H9 (cell line): ENCODE measurements around the gene DHRS2. TPM values are rescaled to one million over a fixed set of nuclear protein-coding genes. Genes with fewer than 3 reads are reported as not detected.

Source experiments
- DNase-seq: peaks from one replicate; pipeline ENCODE4 v3.0.0-alpha.2; 2017
- H2AFZ ChIP-seq: one replicate; pipeline ENCODE4 v1.6.1; 2013; ENCODE audit warnings: mild to moderate bottlenecking, low read length, control low read depth, moderate library complexity
- H2AK5ac ChIP-seq: 2 replicates; pipeline ENCODE4 v1.6.1; 2013; ENCODE audit warnings: low read length, control low read depth, mixed read lengths; ENCODE audit not compliant: insufficient read length
- H2BK120ac ChIP-seq: one replicate; pipeline ENCODE4 v1.6.1; 2013; ENCODE audit warnings: low read depth, mild to moderate bottlenecking, low read length, control low read depth, inconsistent platforms; ENCODE audit not compliant: poor library complexity, severe bottlenecking
- H2BK12ac ChIP-seq: 2 replicates; pipeline ENCODE4 v1.6.1; 2013; ENCODE audit warnings: low read length, control low read depth, mixed read lengths, low read depth; ENCODE audit not compliant: insufficient read length
- H2BK15ac ChIP-seq: 2 replicates; pipeline ENCODE4 v1.6.1; 2013; ENCODE audit warnings: low read depth, low read length, control low read depth
- H2BK20ac ChIP-seq: one replicate; pipeline ENCODE4 v1.6.1; 2013; ENCODE audit warnings: low read depth, mild to moderate bottlenecking, low read length, control low read depth, inconsistent platforms; ENCODE audit not compliant: poor library complexity, severe bottlenecking
- H2BK5ac ChIP-seq: 2 replicates; pipeline ENCODE4 v1.6.1; 2013; ENCODE audit warnings: low read length, control low read depth, mixed read lengths; ENCODE audit not compliant: insufficient read length
- H3K14ac ChIP-seq: 2 replicates; pipeline ENCODE4 v1.6.1; 2013; ENCODE audit warnings: low read length, control low read depth; ENCODE audit not compliant: insufficient read depth
- H3K18ac ChIP-seq: 2 replicates; pipeline ENCODE4 v1.6.1; 2013; ENCODE audit warnings: low read depth, mild to moderate bottlenecking, mixed read lengths, low read length, control low read depth; ENCODE audit not compliant: insufficient read length
- H3K23ac ChIP-seq: 2 replicates; pipeline ENCODE4 v1.6.1; 2013; ENCODE audit warnings: low read length, control low read depth, mixed read lengths, low read depth; ENCODE audit not compliant: insufficient read length
- H3K23me2 ChIP-seq: 2 replicates; pipeline ENCODE4 v1.6.1; 2013; ENCODE audit warnings: low read depth, mild to moderate bottlenecking, mixed read lengths, low read length, control low read depth; ENCODE audit not compliant: insufficient read length, poor library complexity, severe bottlenecking
- H3K27ac ChIP-seq: 2 replicates; pipeline ENCODE4 v1.5.1; 2013; ENCODE audit warnings: low read length, control low read depth, mixed read lengths, low read depth; ENCODE audit not compliant: insufficient read length
- H3K27me3 ChIP-seq: 2 replicates; pipeline ENCODE4 v1.6.1; 2013; ENCODE audit warnings: low read length, control low read depth, inconsistent platforms; ENCODE audit not compliant: insufficient read depth
- H3K4ac ChIP-seq: 2 replicates; pipeline ENCODE4 v1.6.1; 2013; ENCODE audit warnings: low read depth, mild to moderate bottlenecking, control low read depth, inconsistent platforms, low read length, moderate library complexity
- H3K4me1 ChIP-seq: 2 replicates; pipeline ENCODE4 v1.6.1; 2013; ENCODE audit warnings: low read length, control low read depth, inconsistent platforms; ENCODE audit not compliant: insufficient read depth
- H3K4me2 ChIP-seq: 2 replicates; pipeline ENCODE4 v1.6.1; 2013; ENCODE audit warnings: low read length, control low read depth, mixed read lengths; ENCODE audit not compliant: insufficient read length, insufficient read depth
- H3K56ac ChIP-seq: 2 replicates; pipeline ENCODE4 v1.6.1; 2013; ENCODE audit warnings: low read depth, mild to moderate bottlenecking, mixed read lengths, low read length, control low read depth; ENCODE audit not compliant: insufficient read length
- H3K79me1 ChIP-seq: 2 replicates; pipeline ENCODE4 v1.6.1; 2013; ENCODE audit warnings: low read depth, mild to moderate bottlenecking, moderate library complexity, low read length, control low read depth, inconsistent platforms; ENCODE audit not compliant: insufficient read depth, poor library complexity, severe bottlenecking
- H3K79me2 ChIP-seq: 2 replicates; pipeline ENCODE4 v1.6.1; 2013; ENCODE audit warnings: low read length, control low read depth, inconsistent platforms; ENCODE audit not compliant: insufficient read depth
- H3K9ac ChIP-seq: 2 replicates; pipeline ENCODE4 v1.6.1; 2013; ENCODE audit warnings: low read length, control low read depth, mixed read lengths; ENCODE audit not compliant: insufficient read length; ENCODE audit errors: extremely low read depth
- H3K9me3 ChIP-seq: one replicate; pipeline ENCODE4 v1.6.1; 2013; ENCODE audit warnings: low read depth, low read length, inconsistent platforms; ENCODE audit not compliant: control insufficient read depth
- H3T11ph ChIP-seq: one replicate; pipeline ENCODE4 v1.6.1; 2013; ENCODE audit warnings: mild to moderate bottlenecking, low read length, control low read depth, inconsistent platforms
- H4K20me1 ChIP-seq: one replicate; pipeline ENCODE4 v1.6.1; 2013; ENCODE audit not compliant: control insufficient read depth, insufficient read length, insufficient read depth
- H4K5ac ChIP-seq: 2 replicates; pipeline ENCODE4 v1.6.1; 2013; ENCODE audit warnings: low read depth, mild to moderate bottlenecking, mixed read lengths, low read length, control low read depth; ENCODE audit not compliant: insufficient read length
- H4K8ac ChIP-seq: replicated peaks from 2 replicates; pipeline ENCODE4 v1.6.1; 2013; ENCODE audit warnings: low read length, control low read depth, mixed read lengths, low read depth; ENCODE audit not compliant: insufficient read length
- H4K91ac ChIP-seq: 2 replicates; pipeline ENCODE4 v1.6.1; 2013; ENCODE audit warnings: low read depth, mild to moderate bottlenecking, moderate library complexity, mixed read lengths, low read length, control low read depth; ENCODE audit not compliant: insufficient read length
- H3K27ac Mint-ChIP-seq, 3 experiments: 2 replicates in 2 of 3; 3 replicates in 1 of 3; pipeline ENCODE4 v1.8.0; 2020 to 2021; ENCODE audit warnings: mixed read lengths in 3 of 3, mild to moderate bottlenecking in 1 of 3, moderate library complexity in 1 of 3
- H3K27me3 Mint-ChIP-seq: 2 replicates; pipeline ENCODE4 v1.8.0; 2021; ENCODE audit warnings: low read depth, mild to moderate bottlenecking, moderate library complexity, mixed read lengths
- H3K36me3 Mint-ChIP-seq, 3 experiments: 2 replicates in 2 of 3; 3 replicates in 1 of 3; pipeline ENCODE4 v1.8.0; 2020 to 2021; ENCODE audit warnings: low read depth in 3 of 3, mixed read lengths in 3 of 3; ENCODE audit not compliant: insufficient read depth in 1 of 3
- H3K4me1 Mint-ChIP-seq, 2 experiments: 2 replicates each; pipeline ENCODE4 v1.8.0; 2020; ENCODE audit warnings: mixed read lengths in 2 of 2
- H3K4me3 Mint-ChIP-seq, 2 experiments: 2 replicates in 1 of 2; 3 replicates in 1 of 2; pipeline ENCODE4 v1.8.0; 2020 to 2021; ENCODE audit warnings: mild to moderate bottlenecking in 2 of 2, mixed read lengths in 2 of 2, moderate library complexity in 1 of 2
- H3K9me3 Mint-ChIP-seq, 2 experiments: 2 replicates in 1 of 2; 3 replicates in 1 of 2; pipeline ENCODE4 v1.8.0; 2020; ENCODE audit warnings: mild to moderate bottlenecking in 2 of 2, mixed read lengths in 2 of 2, moderate library complexity in 1 of 2
- CTCF ChIP-seq: fragments of 200-600 bp; sonication (generic); conservative IDR thresholded peaks from 3 replicates; pipeline ENCODE4 v1.8.0; 2021; ENCODE audit warnings: antibody characterized with exemption, mild to moderate bottlenecking
- WGBS: extraction: QIAGEN DNeasy Blood & Tissue Kit; methylation state at CpG from one replicate; pipeline ENCODE4 v1.1.7; 2013; ENCODE audit warnings: missing lambda C conversion rate, low lambda C conversion rate, mixed read lengths; ENCODE audit not compliant: insufficient read length; ENCODE audit errors: extremely low coverage; 5-methylcytosine and 5-hydroxymethylcytosine counted together
- total RNA-seq: library from RNA; stranded (reverse); gene quantifications from 2 replicates; pipeline ENCODE4 v1.2.1, GENCODE V29; 2021

Gene DHRS2
- total RNA-seq, 1 experiment from 2014 or later, result 0.66 TPM

DNA sequence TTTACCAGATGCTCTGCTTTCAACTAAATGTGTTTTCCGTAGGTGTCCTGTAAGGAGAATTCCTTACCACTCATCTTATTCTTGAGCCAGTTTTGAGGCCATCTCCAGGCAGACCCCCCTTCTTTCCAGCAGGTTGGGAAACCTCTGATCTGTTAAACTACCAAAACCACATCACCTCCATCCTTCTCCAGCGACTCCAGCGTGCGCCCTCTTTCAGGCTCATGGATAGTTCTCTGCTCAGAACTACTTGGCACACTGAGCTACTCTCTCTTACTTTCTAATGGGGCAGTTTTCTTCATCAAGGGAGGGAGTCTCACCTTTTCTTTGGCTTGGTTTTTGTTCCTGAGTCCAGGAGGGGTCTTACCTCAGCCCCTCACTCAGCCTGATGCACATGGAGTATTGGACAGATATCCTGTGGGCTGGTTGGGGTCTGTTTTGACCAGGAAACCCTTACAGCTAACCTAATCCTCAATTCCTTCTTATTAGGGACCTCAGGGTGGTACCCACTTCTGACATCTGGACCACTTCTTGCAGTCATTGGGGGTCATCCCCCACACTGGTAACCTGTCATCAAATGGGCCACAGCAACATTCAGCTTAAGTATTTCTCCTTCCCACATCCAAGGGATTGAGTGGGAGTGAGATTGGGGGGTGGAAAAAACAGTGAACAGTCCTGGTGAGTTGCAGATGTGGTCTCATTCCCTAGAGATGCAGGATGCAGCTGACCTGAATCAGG lies 5.2 kb downstream of the DHRS2 start:
- Histone ChIP-seq H3K79me1 (no peaks in the 10 kb centered on the region), H3K56ac (no peak overlapping the region), H2BK15ac (no peak overlapping the region), H3K23me2 (no peaks in the 10 kb centered on the region), H3K9ac (no peak overlapping the region), H3K18ac (no peak overlapping the region), H4K91ac (no peak overlapping the region), H3K27me3 (no peaks in the 10 kb centered on the region), H3K79me2 (no peaks in the 10 kb centered on the region), H4K8ac (no peak overlapping the region), H3K14ac (no peak overlapping the region), H3T11ph (no peak overlapping the region), H3K4me2 (no peak overlapping the region), H3K23ac (no peak overlapping the region), H2BK5ac (no peak overlapping the region), H2AK5ac (no peak overlapping the region), H3K27ac (no peak overlapping the region), H2BK20ac (no peak overlapping the region), H4K5ac (no peak overlapping the region), H2BK120ac (no peak overlapping the region), H3K4ac (no peak overlapping the region), H2BK12ac (no peak overlapping the region), H3K4me1 (peaks cover 9% of the 10 kb centered on the region), H4K20me1 (no peaks in the 10 kb centered on the region), H2AFZ (no peak overlapping the region), H3K9me3 (no peaks in the 10 kb centered on the region)
- H3K9me3 Mint-ChIP-seq, result peaks cover 3 to 22% of the 10 kb centered on the region in 2 experiments; a peak in 3 of 5 replicates
- no peak overlapping the region for H3K27ac Mint-ChIP-seq
- peaks cover 0 to 3% (median 0%) of the 10 kb centered on the region in 3 experiments; a peak in 3 of 7 replicates for H3K36me3 Mint-ChIP-seq
- peaks cover 0 to 5% of the 10 kb centered on the region in 2 experiments; a peak in 2 of 4 replicates for H3K4me1 Mint-ChIP-seq
- WGBS, result no CpG with 5 or more reads among the region's 4 CpGs
- TF ChIP-seq CTCF, result no peak
- H3K4me3 Mint-ChIP-seq, result no peak overlapping the region
- DNase-seq, result no peak
- peaks cover 4% of the 10 kb centered on the region; the same call in 1 of the 2 replicates for H3K27me3 Mint-ChIP-seq
